HuH-7.5 (cell line): Measurements from ENCODE around the gene S100A12.

Experiments used
- DNase-seq: peaks from one replicate; pipeline ENCODE4 v3.0.0; 2011; ENCODE audit warnings: low spot score

S100A12 gene

DNA sequence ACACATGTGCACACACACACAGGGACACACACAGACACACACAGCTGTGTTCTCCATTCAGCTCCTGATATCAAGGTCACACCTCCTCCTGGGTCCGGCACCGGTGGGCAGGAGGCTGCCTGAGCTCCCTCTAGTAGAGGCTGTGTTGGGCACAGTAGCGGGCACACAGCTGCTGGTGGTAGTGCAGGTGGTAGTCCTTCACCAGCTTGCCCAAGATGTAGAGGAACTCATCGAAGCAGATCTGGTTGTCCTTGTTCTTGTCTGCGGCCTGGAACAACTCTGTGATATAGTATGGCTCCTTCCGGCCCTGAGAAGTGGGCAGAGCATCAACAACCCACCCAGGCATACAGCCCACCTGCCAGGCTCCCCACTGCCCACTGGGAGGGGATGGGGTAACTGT, 21.0 kb upstream of the S100A12 start:
- DNase-seq, result no peak

DNA sequence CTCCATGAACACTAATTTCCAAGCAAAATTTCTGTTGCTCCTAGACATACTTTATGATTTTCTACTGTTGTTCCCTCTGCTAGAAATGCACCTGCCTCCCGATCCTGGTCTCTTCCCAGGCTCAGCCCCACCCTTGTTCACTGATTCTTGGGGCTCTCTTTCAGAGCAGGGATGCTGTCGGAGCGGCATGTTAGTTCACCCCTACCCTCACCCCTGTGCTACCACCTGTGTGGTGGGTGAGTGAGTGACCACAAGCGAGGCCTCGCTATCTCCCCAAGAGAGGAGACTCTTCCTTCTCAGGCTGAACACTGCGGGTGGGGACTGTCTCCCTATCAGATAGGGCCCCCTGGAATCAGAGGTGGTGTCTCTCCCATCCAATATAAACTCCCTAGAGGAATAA, 20.4 kb upstream of the S100A12 start:
- DNase-seq, result no peak

DNA sequence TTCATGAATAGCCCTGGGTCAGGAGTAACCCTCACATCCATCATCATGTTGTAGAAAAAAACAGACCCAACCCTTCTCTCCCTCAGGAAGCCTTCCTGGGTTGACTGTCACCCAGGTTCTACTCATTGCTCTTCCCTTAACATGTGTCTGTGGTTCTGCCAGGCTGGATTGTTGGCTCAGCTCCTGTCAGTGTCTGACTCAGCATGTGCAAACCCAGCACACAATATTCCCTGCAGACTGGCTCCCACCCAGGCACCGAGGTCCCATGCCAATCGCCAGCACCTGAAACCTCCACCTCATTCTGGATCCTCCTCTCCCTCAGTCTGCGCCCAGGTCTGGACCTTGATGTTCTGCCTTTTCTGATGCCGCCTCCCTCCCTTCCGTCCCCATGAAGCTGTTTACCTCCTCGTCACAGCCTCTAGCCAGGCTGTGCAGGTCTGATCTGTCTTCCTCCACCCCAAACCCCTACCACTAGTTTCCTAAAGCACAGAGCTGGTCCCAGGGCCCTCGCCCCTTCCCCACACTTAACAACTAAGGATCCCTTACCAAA, 19.8 kb upstream of the S100A12 start:
- no peak for DNase-seq

DNA sequence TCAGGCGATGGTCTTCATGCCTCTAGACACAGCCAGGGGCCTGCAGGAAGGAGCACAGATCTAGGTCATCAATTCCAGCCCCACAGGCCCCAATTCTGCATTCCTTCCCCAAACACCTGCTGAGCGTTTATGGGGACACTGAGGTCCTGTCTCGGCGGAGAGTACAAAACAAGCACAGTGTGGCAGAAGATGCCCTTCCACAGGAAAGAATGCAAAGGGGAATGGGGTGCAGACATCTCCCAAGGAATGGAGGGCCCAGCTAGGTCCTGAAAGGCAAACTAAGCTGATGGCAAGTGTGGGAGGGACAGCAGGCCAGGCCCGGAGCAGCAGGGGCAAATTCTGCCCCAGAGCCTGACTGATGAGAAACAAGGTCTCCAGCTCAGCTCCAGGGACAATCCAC, 19.0 kb upstream of the S100A12 start:
- no peak for DNase-seq

DNA sequence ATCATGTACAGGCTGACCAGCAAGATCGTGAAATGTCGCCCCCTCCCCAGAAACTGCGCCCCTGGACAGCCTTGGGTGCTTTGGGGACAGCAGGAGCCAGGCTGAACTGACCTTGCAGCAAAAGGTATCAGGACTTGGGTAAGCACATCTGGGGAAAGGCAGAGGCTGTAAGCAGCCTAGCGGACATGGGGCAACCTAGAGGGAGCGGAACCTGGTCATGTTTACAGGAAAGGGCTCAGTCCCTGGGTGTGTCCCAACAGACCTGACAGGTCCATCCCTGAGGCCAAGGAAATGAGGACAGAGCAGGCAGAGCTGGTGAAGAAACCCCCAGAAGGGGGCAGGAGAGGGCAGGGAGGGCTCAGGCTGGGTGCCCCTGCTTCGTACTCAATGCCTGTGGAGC, 18.5 kb upstream of the S100A12 start:
- no peak for DNase-seq

DNA sequence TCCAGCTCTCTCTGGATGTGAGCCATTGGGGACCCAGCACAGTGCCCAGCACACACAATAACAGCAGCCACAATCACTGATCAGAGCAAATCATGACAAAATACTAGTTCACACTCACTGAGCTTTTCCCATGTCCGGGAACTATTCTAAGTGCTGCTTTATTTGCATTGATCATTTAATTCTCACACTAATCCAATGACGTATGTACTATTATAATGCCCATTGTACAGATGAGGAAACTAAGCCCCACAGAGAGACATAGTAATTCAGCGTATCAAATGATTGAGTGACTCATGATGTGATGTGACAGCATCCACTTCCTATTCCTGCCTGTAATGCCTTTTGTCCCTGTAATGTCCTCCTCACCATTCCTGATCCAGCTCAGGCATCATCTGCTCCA, 17.4 kb upstream of the S100A12 start:
- DNase-seq, result no peak

DNA sequence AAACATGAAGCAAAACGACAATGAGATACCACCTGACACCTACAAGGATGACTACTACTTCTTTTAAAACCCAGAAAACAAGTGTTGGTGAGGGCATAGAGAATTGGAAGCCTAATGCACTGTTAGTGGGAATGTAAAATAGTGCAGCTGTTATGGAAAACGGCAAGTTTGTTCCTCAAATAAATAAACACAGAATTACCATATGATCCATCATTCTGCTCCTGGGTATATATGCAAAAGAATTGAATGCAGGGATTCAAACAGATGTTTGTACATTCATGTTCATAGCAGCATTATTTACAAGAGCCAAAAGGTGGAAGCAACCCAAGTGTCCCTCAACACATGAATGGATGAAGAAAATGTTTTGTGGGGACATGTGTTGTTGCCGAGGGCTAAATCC, 16.8 kb upstream of the S100A12 start:
- no peak for DNase-seq

DNA sequence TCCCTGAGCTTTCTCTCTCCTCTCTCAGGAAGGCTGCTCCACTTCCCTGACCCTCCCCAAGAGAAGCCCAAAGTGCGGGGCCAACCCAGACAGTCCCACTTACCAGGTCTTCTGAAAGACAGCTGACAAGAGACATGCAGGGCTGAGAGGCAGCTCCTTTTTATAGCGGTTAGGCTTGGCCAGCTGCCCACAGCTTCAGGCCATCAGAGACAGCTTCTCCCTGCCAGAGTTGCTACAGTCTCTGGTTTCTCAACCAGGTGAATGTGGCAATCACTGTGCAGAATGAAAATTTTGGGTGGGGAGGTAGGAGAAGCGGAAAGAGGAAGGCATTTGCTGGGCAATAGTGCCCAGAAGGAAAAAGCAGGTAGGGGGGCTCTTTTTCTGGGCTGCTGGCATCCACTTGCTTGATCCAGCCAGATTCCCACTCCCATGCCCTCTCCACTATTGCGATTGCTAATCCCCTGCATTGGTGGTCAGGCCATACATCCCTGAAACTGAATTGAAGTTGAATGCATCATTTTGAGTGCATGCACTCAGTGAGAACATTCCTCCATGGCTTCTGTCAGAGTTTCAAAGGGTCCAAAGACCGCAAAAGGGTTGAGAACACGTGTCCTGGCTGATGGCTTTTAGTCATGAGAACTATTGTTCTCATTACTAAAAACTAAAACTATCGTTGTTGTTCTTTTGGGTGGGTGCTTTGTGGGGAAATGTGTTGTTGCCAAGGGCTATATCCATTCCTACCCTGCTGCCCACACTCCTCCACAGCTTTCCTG, 15.7 kb upstream of the S100A12 start, which contains the start of gene S100A8:
S100A8 (minus strand) TSS at position 136 of the 773 bp plus-strand sequence. CDS start 538 bp downstream, outside the sequence.
- DNase-seq, result no peak

DNA sequence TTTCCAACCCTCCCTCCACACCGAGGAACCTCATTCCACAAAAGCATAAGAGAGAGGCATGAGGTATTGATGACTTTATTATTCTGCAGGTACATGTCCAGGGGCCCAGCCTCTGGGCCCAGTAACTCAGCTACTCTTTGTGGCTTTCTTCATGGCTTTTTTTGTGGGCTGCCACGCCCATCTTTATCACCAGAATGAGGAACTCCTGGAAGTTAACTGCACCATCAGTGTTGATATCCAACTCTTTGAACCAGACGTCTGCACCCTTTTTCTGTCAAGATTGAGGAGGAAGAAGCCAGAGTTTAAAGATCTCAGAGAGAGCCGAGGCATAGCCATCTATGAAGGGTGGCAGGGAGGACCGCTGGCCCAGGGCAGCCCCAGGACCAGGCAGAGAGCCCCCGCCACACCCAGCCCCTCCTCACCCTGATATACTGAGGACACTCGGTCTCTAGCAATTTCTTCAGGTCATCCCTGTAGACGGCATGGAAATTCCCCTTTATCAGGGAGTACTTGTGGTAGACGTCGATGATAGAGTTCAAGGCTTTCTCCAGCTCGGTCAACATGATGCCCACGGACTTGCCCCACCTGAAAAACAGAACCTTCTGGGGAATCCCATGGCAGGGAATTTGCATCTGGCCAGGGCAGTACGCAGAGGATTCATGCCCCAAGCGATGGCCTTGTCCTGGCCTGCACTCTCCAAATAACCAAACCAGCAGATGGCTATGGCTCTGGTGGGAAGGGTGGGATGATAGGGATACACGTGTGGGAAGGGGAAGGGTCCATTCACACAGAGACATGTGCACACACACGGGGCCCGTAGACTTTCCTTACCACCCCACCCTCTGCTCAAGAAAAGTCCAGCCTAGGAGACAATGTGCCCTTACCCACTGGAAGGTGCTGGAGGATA, 14.8 kb upstream of the S100A12 start:
- no peak for DNase-seq

DNA sequence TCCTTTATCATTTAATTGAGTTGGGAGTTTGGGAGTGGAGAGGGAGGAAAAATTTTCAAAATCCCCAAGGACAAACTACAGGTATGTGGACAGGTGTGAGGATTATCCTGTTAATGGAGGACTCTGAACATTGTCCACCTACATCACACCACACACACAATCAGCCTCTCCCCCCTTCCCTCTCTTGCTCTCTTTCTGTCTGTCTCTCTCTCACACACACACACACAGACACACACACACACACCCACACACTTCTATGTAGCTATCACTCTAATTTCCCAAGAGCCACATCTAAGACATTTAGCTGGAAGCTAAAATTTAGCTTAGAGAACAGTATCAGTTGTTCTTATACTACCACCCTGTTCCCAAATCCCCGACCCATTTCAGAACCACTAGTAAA, 14.0 kb upstream of the S100A12 start:
- no peak for DNase-seq

DNA sequence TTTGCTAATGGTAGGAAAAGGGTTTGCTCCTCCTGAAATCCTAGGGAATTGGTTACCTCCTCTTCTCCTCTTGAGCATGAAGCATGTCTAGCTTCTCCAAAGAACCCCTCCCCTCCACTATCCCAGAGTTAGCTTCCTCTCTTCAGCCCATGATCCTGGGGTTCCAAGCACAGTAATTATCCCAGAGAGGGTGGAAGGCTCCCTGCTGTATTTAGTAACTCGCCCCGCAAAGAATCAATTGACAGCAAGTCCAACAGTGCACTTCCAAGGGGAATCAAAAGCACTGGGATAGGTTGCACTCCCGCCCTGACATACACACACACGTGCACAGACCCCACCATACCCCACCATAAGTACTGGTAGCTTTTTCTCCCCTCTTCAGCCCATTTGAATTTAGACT, 12.4 kb upstream of the S100A12 start:
- no peak for DNase-seq

DNA sequence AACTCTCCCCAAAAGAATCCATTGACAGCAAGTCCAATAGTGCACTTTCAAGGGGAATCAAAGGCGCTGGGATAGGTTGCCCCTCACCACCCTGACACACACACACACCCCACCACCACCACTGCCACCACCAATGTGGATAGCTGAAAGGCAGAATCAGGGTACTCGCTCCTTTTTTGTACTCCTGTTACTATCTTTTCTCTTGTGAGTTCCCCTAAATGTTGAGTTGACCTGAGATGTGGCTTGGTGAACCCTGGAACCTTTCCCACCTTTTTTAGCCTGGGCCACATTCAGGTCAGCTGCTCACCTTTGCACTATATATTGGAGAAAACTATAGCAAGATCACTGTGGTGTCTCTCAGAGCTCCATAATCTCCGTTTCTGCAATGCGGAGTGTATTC, 11.6 kb upstream of the S100A12 start:
- DNase-seq, result no peak

DNA sequence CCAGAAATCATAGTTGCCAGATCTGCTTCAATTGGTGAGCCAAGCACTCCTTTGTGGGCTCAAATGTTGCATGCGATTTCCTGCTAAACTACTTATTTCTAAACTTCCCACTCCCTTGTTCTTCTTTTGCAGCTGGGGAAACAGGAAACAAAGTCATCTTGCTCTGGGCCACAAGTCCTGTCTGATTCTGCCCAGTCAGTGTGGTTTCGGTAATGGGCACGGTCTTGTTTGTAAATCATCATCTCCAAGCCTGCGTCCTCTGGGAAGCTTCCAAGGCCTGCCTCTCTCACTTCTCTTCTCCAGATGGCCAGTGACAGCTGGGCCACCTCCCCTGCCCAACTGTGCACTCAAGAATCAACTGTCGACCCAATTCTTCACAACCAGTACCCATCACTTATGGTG, 11.1 kb upstream of the S100A12 start:
- DNase-seq, result no peak

DNA sequence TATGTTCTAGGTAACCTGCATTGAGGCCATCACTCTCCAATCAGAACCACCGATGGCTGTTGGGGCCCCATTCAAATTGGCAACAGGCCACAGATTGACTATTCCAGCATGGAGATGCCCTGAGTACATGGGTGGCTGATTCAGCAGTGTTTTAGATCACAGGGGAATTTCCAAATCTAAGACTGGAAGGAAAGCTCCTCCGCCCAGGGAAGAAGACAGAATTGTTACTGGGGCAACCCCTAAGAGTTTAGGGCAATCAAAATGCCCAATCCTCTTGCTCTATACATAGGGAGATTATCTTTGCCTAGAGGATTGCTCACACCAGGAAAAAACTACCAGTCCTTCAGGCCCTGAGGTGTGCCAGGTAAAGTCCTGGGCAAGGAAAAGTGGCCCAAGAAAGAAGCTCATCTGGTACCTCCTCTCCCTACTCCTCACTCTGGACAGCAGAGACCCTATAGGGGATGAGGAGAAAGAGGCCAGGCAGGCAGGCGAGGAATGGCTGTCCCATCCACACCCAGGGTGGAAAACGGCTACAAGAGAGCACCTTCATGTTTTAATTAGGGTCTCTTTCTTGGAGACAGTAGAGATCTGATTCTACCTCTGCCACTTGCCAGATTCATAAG, 9.6 kb upstream of the S100A12 start:
- no peak for DNase-seq

DNA sequence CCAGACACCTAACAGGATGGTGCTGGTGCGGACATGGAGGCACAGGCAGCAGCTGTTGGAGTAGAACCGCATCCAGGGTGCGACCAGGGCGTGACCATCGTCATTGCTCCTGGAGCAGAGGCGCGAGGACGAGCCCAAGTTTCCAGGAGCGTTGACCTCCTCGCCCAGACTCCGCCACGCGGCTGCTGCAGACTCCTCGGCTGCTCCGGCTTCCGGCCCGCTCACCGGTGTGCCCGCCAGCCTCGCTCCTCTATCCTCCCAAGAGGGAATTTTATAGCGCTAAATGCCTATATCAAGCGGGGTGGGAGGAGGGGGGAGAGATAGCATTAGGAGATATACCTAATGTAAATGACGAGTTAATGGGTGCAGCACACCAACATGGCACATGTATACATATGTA, 5.3 kb upstream of the S100A12 start:
- no peak for DNase-seq

DNA sequence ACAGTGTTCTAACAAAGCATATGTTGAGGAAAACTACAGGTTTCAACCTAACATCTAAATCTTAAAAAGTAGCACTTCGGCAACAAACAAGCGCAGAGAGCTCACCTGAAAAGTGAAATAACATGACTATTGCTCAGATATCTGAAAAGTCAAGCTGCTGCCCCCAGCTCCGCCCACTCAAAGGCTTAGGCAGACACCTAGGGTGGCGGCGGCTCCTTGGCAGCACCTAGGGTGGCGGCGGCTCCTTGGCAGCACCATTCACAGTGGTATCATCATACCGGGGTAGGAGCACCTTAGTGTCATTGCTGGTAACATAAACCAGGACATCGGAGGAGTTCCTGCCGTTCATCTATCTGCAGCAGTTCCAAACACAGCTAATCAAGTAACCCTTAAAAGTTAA, 4.2 kb upstream of the S100A12 start:
- no peak for DNase-seq

DNA sequence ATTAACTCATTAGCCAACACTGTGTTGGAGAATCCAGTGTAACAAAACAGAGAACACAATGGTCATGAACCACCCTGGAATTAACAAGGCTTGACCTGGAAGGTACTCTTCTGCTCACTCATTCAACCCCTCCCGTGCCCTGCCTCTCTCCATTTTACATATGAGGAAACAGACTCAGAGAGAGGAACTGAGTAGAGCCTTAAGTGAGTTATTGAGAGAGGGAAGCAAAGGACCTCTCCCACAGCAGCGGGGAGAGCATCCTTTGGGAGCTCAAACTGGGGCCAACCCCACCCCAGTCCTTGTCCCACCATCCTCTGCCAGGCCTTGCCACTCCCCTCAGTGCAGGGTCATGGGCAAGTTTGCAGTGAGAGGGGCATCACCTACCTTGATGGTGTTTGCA, 1.4 kb downstream of the S100A12 start:
- DNase-seq, result no peak

DNA sequence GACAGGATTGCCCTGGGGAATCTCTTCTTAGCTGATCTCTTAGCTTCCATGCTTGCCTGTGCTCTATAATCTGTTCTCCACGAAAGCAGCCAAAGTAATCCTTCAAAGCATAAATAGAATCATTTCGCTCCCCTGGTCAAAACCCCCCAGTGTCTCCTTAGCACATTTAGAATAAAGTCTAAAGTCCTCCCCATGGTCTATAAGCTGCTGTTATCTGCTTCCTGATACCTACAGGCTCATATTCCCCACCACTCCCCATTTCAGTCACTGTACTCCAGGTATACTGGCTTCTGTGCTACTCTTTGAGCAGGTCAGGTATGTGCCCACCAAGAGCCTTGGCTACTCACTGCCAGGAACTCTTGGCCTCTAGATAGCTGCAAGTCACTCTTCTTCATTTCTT, 2.9 kb downstream of the S100A12 start:
- no peak for DNase-seq

DNA sequence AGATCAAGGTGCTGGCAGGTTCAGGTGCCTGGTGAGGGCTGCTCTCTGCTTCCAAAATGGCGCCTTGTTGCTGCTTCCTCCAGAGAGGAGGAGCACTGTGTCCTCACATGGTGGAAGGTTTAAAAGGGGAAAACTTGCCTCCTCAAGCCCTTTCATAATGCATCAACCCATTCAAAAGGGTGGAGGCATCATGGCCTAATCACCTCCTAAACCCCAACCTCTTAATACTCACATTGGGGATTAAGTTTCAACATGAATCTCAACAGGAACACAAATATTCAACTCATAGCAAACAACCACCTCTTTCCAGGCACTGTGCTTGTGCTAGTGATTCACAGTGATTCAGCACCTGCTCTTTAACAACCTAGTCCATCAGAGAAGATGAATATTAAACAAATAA, 4.2 kb downstream of the S100A12 start:
- DNase-seq, result no peak

DNA sequence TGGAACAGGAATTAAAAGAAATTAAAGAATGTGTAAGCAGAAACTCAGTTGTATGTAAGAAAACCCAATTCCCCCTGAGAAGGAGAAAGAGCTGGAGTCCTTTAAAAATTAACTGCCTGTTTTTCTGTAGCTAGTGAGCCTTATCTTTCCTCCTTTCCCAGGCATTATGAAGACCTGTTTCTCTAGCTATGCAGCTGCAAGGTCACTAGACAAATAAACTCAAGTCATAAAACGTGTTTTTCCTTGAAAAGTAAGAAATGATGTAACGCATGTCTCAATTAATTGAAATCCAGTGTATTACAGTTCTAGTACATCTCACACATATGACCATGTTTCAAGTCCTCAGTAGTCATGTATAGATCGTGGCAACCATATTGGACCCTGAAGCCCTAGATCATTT, 5.3 kb downstream of the S100A12 start:
- DNase-seq, result no peak

DNA sequence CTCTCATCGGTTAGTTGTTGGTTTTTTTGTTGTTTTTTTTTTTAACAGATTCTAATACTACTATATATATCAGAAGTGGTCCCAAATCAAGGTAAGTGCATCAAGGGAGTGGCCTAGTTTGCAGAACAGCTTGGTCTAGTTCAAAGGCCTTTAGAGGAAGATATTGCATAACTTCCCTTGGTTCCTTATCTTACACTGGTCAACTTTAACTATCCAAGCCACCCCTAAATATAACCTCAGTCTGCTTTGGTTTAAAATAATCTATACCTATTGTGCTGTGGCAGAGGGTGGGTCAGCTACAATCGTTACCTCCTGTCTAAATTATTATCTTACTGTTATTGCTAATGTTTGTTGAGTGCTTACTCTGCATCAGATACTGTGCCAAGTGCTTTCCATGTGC, 6.9 kb downstream of the S100A12 start:
- no peak for DNase-seq

DNA sequence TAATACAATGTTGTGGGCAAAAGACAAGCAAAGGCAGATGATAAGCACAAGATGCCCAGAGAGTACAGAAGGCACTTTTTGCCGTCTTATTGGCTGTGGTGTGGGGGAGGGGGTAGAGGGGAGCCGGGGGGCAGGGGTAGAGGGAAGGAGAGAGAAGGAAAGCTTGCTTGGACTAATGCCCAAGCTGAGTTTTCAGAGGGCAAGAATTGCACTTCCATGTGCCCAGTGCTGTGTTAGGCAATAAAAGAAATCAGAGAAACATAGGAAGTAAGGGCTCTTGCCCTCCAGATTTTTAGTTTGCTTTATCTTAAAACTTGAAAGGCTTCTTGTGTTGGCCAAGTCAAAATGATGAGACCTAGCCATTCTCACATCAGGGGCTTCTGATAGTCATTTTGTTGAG, 8.3 kb downstream of the S100A12 start:
- no peak for DNase-seq

DNA sequence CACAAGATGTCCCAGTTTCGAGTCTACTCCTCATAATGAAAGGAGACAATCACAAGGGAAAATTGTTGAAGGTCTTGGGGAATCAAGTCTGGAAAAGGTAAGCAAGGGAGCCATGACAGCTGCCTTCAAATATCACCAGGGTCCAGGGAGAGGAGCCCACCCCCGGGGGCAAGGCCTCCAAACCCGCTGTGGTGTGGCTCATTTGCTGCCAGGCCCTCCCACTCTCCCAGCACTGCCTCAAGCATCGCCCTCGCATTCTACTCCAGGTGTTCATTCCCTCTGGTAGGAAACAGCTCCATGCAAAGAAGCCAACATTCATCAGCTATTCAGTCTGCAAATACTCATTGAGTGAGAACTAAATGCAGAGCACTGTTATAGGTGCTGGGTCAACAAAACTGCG, 9.2 kb downstream of the S100A12 start:
- no peak for DNase-seq
